Inflammatory macrophage treated with lipopolysaccharide for 4 hours (primary cell): ENCODE measurements around the gene SGCD.
"Not testable (repeated sequence)": the region's sequence is repeated elsewhere in the genome, so short reads cannot be mapped to it uniquely, and the experiment has no call there.

Experiments used
- DNase-seq: peaks from one replicate; pipeline ENCODE4 v3.0.0-alpha.2; 2020

Gene SGCD

GRCh38 chr5:156587012-156587411 is 260.0 kb downstream of the SGCD start:
- no peak for DNase-seq

- no peak for DNase-seq
Measured at GRCh38 chr5:156588306-156588705, 261.3 kb downstream of the SGCD start.

GRCh38 chr5:156589104-156589945 is 262.4 kb downstream of the SGCD start:
- DNase-seq, result no peak

- no peak for DNase-seq
Measured at GRCh38 chr5:156589946-156590216, 262.9 kb downstream of the SGCD start.

- no peak for DNase-seq
Measured at GRCh38 chr5:156590978-156591377, 264.0 kb downstream of the SGCD start.

GRCh38 chr5:156591631-156592030 is 264.7 kb downstream of the SGCD start:
- no peak for DNase-seq

- DNase-seq, result no peak
Measured at GRCh38 chr5:156593546-156593945, 266.6 kb downstream of the SGCD start.

GRCh38 chr5:156594406-156594805 is 267.4 kb downstream of the SGCD start:
- no peak for DNase-seq

GRCh38 chr5:156595132-156595787 is 268.3 kb downstream of the SGCD start:
- no peak for DNase-seq

- no peak for DNase-seq
Measured at GRCh38 chr5:156597276-156597675, 270.3 kb downstream of the SGCD start.

- no peak for DNase-seq
Measured at GRCh38 chr5:156598964-156599363, 272.0 kb downstream of the SGCD start.

- not testable (repeated sequence) for DNase-seq
Measured at GRCh38 chr5:156610582-156610981, 283.6 kb downstream of the SGCD start.

GRCh38 chr5:156615901-156616300 is 288.9 kb downstream of the SGCD start:
- DNase-seq, result no peak

GRCh38 chr5:156617426-156617825 is 290.5 kb downstream of the SGCD start:
- DNase-seq, result no peak

- no peak for DNase-seq
Measured at GRCh38 chr5:156618601-156619000, 291.6 kb downstream of the SGCD start.

- DNase-seq, result no peak
Measured at GRCh38 chr5:156621719-156622118, 294.8 kb downstream of the SGCD start.

GRCh38 chr5:156623381-156624040 is 296.5 kb downstream of the SGCD start:
- DNase-seq, result no peak

GRCh38 chr5:156624686-156625085 is 297.7 kb downstream of the SGCD start:
- no peak for DNase-seq

- DNase-seq, result no peak
Measured at GRCh38 chr5:156628421-156628820, 301.5 kb downstream of the SGCD start.

- no peak for DNase-seq
Measured at GRCh38 chr5:156631005-156631404, 304.0 kb downstream of the SGCD start.

GRCh38 chr5:156634301-156634700 is 307.3 kb downstream of the SGCD start:
- no peak for DNase-seq

GRCh38 chr5:156640691-156641241 is 313.8 kb downstream of the SGCD start:
- no peak for DNase-seq

GRCh38 chr5:156641686-156642085 is 314.7 kb downstream of the SGCD start:
- DNase-seq, result no peak

GRCh38 chr5:156647034-156647451 is 320.1 kb downstream of the SGCD start:
- no peak for DNase-seq
